ENCODE data around the gene SPNS3. TPM values are rescaled to one million over a fixed set of nuclear protein-coding genes. Genes with fewer than 3 reads are reported as not detected.

SPNS3 gene
- total and polyA plus RNA-seq, 10 of the 15 experiments (the other 5 are each of a cell fraction or from before 2014, with no cell fraction given), result 0.16 to 2.6 (median 0.97) TPM

GRCh38 chr17:4509923-4510617 is 76.3 kb downstream of the SPNS3 start:
- POLR2A ChIA-PET, result interaction anchor here (1.2 kb wide), 1 partner anchor 9 kb away, joined by 4 read pairs; no protein-coding TSS in a partner anchor
- RAD21 ChIA-PET (ENCODE audit: unreplicated experiment), result interaction anchor here (1.5 kb wide), 1 partner anchor 89 kb away, joined by 3 read pairs; no protein-coding TSS in a partner anchor
- CTCF ChIA-PET, result interaction anchor here (0.6 to 1.5 kb wide), 3 partner anchors 15 to 56 kb away, joined by 3 read pairs; no protein-coding TSS in a partner anchor

GRCh38 chr17:4510618-4510941 is 76.8 kb downstream of the SPNS3 start:
- ChIA-PET POLR2A (interaction anchor here (1.2 kb wide), 1 partner anchor 8 kb away, joined by 4 read pairs; no protein-coding TSS in a partner anchor), CTCF (interaction anchor here (0.6 to 1.5 kb wide), 2 partner anchors 40 to 56 kb away, joined by 3 read pairs; no protein-coding TSS in a partner anchor)
- no peak for FAIRE-seq

More at GRCh38 chr17:4509923-4510617, 76.3 kb downstream of the SPNS3 start:
- H3K4me3 ChIP-seq, result no peak overlapping the region
- H3K36me3 ChIP-seq (ENCODE audit: control insufficient read depth in 2 of 2, insufficient read depth in 2 of 2, low read length in 1 of 2), result no peaks in the 10 kb centered on the region
- FAIRE-seq, result no peak
- no peak overlapping the region for H3K9ac ChIP-seq (ENCODE audit: control insufficient read depth, insufficient read depth, low read length)
- no peak for TF ChIP-seq SREBF2 (IDR thresholded peaks at IDR 0.05; ENCODE audit: low read length)
- TF ChIP-seq HDAC2 (IDR thresholded peaks at IDR 0.05), result no peak
- no peak for TF ChIP-seq RBBP5 (conservative IDR thresholded peaks at IDR 0.05)
- TF ChIP-seq TARDBP (IDR thresholded peaks at IDR 0.05; ENCODE audit: borderline replicate concordance), result no peak
- in situ Hi-C loops (cut with MboI), result no loop called here
- no peak for DNase-seq (ENCODE audit: low read depth, low spot score)
- no peak for ATAC-seq
- whole genome bisulfite sequencing (ENCODE audit: insufficient coverage, insufficient replicate concordance, low lambda C conversion rate, missing lambda C conversion rate), result 64% methylated on average over 21 of the region's 21 CpGs
- no peaks in the 10 kb centered on the region for H3K9me3 ChIP-seq (replicated peaks; ENCODE audit: control insufficient read depth, insufficient read depth, low read length)
- no peaks in the 10 kb centered on the region for H4K20me1 ChIP-seq (ENCODE audit: control insufficient read depth, insufficient read depth)
- H3K4me1 ChIP-seq (ENCODE audit: control insufficient read depth, insufficient read depth, low read length), result peaks cover 6% of the 10 kb centered on the region; the same call in 1 of the 2 replicates
- no peak overlapping the region for H3K4me2 ChIP-seq (ENCODE audit: control insufficient read depth, insufficient read depth)
- H2AFZ ChIP-seq (ENCODE audit: control insufficient read depth, low read depth, low read length), result no peak overlapping the region
- H3K27ac ChIP-seq (ENCODE audit: control insufficient read depth, insufficient read depth), result no peak overlapping the region
- no peaks in the 10 kb centered on the region for H3K79me2 ChIP-seq (ENCODE audit: control insufficient read depth, insufficient read depth, low read length)
- SMC1A ChIA-PET (ENCODE audit: uncharacterized antibody, unreplicated experiment), result interaction anchor here (1.2 kb wide), 1 partner anchor 13 kb away, joined by 3 read pairs; no protein-coding TSS in a partner anchor
- BruUV-seq (replicated peaks), result no TSS peak
- intact Hi-C loops (cut with micrococcal nuclease; ENCODE audit: unreplicated experiment), result no loop called here
- no peaks in the 10 kb centered on the region for H3K27me3 ChIP-seq (replicated peaks in 1 of 2; ENCODE audit: control insufficient read depth in 2 of 2, insufficient read depth in 2 of 2, low read length in 1 of 2)

More at GRCh38 chr17:4510618-4510941, 76.8 kb downstream of the SPNS3 start:
- Histone ChIP-seq H3K9ac (ENCODE audit: control insufficient read depth, insufficient read depth, low read length) (no peak overlapping the region), H3K27ac (ENCODE audit: control insufficient read depth, insufficient read depth) (no peak overlapping the region), H3K4me2 (ENCODE audit: control insufficient read depth, insufficient read depth) (no peak overlapping the region), H3K4me1 (ENCODE audit: control insufficient read depth, insufficient read depth, low read length) (peaks cover 6% of the 10 kb centered on the region; the same call in 1 of the 2 replicates), H3K36me3 (ENCODE audit: control insufficient read depth in 2 of 2, insufficient read depth in 2 of 2, low read length in 1 of 2) (no peaks in the 10 kb centered on the region), H3K9me3 (replicated peaks; ENCODE audit: control insufficient read depth, insufficient read depth, low read length) (no peaks in the 10 kb centered on the region), H2AFZ (ENCODE audit: control insufficient read depth, low read depth, low read length) (no peak overlapping the region), H4K20me1 (ENCODE audit: control insufficient read depth, insufficient read depth) (no peaks in the 10 kb centered on the region), H3K4me3 (no peak overlapping the region), H3K79me2 (ENCODE audit: control insufficient read depth, insufficient read depth, low read length) (no peaks in the 10 kb centered on the region), H3K27me3 (replicated peaks in 1 of 2; ENCODE audit: control insufficient read depth in 2 of 2, insufficient read depth in 2 of 2, low read length in 1 of 2) (no peaks in the 10 kb centered on the region)
- no peak for DNase-seq (ENCODE audit: low read depth, low spot score)
- intact Hi-C loops (cut with micrococcal nuclease; ENCODE audit: unreplicated experiment) (no loop called here), in situ Hi-C loops (cut with MboI) (no loop called here)
- SMC1A ChIA-PET (ENCODE audit: uncharacterized antibody, unreplicated experiment), result no interaction called here
- ATAC-seq, result no peak
- WGBS (ENCODE audit: insufficient coverage, insufficient replicate concordance, low lambda C conversion rate, missing lambda C conversion rate), result 49% methylated on average over 11 of the region's 11 CpGs
- no TSS peak for BruUV-seq (replicated peaks)
- RAD21 ChIA-PET (ENCODE audit: unreplicated experiment), result no interaction called here
- TF ChIP-seq NFXL1 (IDR thresholded peaks at IDR 0.05; ENCODE audit: borderline replicate concordance), result no peak
- no peak for TF ChIP-seq SUZ12 (IDR thresholded peaks at IDR 0.05; ENCODE audit: unreplicated experiment)
- no peak for TF ChIP-seq POLR2AphosphoS2 (IDR thresholded peaks at IDR 0.05; ENCODE audit: low read depth, low read length)
- TF ChIP-seq ZNF274 (IDR thresholded peaks at IDR 0.05; ENCODE audit: insufficient read depth, insufficient read length), result no peak
